Neural crest cell (in vitro differentiated cells): ENCODE results near the gene GIGYF2. TPM values are rescaled to one million over a fixed set of nuclear protein-coding genes. Genes with fewer than 3 reads are reported as not detected.
A peak's percentile ranks its signal among the peaks of the same experiment; 100 is the strongest.

Experiments
- DNase-seq: peaks from one replicate; pipeline ENCODE4 v3.0.0; 2021; ENCODE audit warnings: low read depth, mixed read lengths, low spot score
- H3K27ac Mint-ChIP-seq: one replicate; pipeline ENCODE4 v1.8.0; 2021; ENCODE audit warnings: mild to moderate bottlenecking, mixed read lengths; ENCODE audit not compliant: unreplicated experiment
- H3K27me3 Mint-ChIP-seq: 2 replicates; pipeline ENCODE4 v1.8.0; 2021; ENCODE audit warnings: low read depth, mild to moderate bottlenecking, mixed read lengths
- H3K36me3 Mint-ChIP-seq: 2 replicates; pipeline ENCODE4 v1.8.0; 2021; ENCODE audit warnings: low read depth, mild to moderate bottlenecking, mixed read lengths
- H3K4me1 Mint-ChIP-seq: 2 replicates; pipeline ENCODE4 v1.8.0; 2021; ENCODE audit warnings: mixed read lengths
- H3K4me3 Mint-ChIP-seq: one replicate; pipeline ENCODE4 v1.8.0; 2021; ENCODE audit warnings: mild to moderate bottlenecking, mixed read lengths
- H3K9me3 Mint-ChIP-seq: 2 replicates; pipeline ENCODE4 v1.8.0; 2021; ENCODE audit warnings: mixed read lengths
- total RNA-seq: library from RNA; stranded (reverse); gene quantifications from 2 replicates; pipeline ENCODE4 v1.2.1, GENCODE V29; 2021
- TF ChIP-seq, protein P1 (sequence below): fragments of 200-600 bp; sonication (generic); conservative IDR thresholded peaks from 2 replicates; pipeline ENCODE4 v1.5.0; 2021; ENCODE audit warnings: antibody characterized with exemption, mild to moderate bottlenecking

The GIGYF2 gene
- total RNA-seq, 1 donor from 2014 or later, result 70.3 TPM

DNA sequence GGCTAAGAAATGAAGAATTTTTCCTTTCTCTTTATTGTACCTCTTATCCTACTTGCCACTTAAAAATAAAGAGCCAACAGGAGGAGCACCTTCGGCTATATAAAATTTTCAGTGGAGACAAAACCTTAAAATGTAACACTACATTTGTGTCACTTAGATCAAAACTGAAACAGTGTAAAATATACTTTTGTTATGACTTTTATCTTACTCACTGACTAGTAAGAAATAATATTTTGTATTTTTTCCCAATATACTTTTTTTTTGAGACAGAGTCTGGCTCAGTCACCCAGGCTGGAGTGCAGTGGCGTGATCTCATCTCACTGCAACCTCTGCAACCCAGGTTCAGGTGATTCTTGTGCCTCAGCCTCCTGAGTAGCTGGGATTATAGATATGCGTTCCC is 50.9 kb downstream of the GIGYF2 start:
- TF ChIP-seq, protein P1, sequence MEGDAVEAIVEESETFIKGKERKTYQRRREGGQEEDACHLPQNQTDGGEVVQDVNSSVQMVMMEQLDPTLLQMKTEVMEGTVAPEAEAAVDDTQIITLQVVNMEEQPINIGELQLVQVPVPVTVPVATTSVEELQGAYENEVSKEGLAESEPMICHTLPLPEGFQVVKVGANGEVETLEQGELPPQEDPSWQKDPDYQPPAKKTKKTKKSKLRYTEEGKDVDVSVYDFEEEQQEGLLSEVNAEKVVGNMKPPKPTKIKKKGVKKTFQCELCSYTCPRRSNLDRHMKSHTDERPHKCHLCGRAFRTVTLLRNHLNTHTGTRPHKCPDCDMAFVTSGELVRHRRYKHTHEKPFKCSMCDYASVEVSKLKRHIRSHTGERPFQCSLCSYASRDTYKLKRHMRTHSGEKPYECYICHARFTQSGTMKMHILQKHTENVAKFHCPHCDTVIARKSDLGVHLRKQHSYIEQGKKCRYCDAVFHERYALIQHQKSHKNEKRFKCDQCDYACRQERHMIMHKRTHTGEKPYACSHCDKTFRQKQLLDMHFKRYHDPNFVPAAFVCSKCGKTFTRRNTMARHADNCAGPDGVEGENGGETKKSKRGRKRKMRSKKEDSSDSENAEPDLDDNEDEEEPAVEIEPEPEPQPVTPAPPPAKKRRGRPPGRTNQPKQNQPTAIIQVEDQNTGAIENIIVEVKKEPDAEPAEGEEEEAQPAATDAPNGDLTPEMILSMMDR, result no peak
- peaks cover 4% of the 10 kb centered on the region for H3K36me3 Mint-ChIP-seq
- no peaks in the 10 kb centered on the region for H3K27me3 Mint-ChIP-seq
- H3K9me3 Mint-ChIP-seq, result no peaks in the 10 kb centered on the region
- H3K4me3 Mint-ChIP-seq, result no peak overlapping the region
- H3K27ac Mint-ChIP-seq, result no peak overlapping the region
- H3K4me1 Mint-ChIP-seq, result no peaks in the 10 kb centered on the region
- DNase-seq, result no peak

DNA sequence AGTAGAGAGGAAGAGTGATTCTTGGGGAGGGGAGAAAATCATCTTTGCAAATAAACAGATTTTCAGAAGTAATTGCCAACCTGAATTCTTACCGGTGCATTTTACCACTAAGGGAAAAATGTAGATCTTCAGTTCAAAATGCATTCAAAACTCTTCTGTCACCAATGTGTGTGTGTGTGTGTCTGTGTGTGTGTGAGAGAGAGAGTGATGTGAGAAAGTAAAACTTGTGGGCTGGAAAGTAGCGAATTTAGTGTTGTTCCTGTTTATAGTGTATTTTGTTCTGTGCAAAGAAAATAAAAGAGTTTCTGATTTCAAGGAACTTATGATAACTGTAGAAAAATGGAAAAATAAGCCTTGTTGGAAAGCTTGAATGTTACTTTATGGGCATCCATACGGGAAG is 52.2 kb downstream of the GIGYF2 start:
- Mint-ChIP-seq H3K27me3 (no peaks in the 10 kb centered on the region), H3K36me3 (peaks cover 8% of the 10 kb centered on the region), H3K9me3 (no peaks in the 10 kb centered on the region), H3K4me3 (no peak overlapping the region), H3K4me1 (no peaks in the 10 kb centered on the region), H3K27ac (no peak overlapping the region)
- TF ChIP-seq, protein P1, result no peak
- no peak for DNase-seq

DNA sequence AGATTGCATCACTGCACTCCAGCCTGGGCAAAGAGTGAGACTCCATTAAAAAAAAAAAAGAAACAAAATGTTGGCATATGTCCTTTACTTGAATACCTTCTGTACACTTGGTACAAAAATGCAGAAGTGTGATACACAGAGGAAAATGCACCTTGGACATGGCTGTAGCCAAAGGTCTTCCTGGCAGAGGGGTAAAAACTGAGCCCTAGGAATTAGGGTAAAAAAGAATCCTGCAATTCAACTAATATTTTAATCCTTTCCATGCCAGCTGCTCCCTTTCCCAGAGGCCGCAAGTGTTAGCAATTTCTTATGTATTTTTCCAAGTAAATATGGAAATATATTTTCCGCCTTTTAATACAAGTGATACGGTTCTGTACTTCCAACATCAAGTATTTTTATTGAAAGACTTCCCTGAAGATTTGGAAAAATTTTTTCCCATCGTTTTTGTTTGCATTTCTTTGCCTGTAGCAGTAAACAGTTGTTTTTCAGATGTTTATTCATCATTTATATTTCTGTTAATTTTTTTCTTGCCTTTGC is 53.1 kb downstream of the GIGYF2 start:
- H3K4me1 Mint-ChIP-seq, result no peaks in the 10 kb centered on the region
- no peak overlapping the region for H3K27ac Mint-ChIP-seq
- H3K36me3 Mint-ChIP-seq, result peaks cover 8% of the 10 kb centered on the region
- TF ChIP-seq, protein P1, result no peak
- H3K27me3 Mint-ChIP-seq, result no peaks in the 10 kb centered on the region
- no peaks in the 10 kb centered on the region for H3K9me3 Mint-ChIP-seq
- no peak overlapping the region for H3K4me3 Mint-ChIP-seq
- no peak for DNase-seq

DNA sequence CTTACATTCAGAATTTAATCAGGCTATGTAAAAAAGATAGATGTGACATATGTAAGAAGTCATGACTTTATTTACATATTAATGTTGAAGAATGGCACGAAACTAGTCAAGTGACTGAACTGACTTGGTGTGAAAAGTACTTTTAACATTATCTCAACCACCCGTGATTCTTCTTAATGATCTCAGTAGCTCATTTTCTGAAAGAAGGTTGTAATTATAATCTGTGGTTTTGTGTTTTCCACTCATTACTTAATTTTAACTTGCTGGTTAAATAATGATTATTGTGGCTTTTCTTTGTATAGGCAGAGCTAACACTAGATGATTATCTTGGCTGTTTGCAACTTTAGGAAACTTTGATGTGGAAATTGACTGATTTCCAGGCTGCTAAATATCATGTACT is 60.8 kb downstream of the GIGYF2 start:
- H3K36me3 Mint-ChIP-seq, result peaks cover 6% of the 10 kb centered on the region
- no peak overlapping the region for H3K4me3 Mint-ChIP-seq

DNA sequence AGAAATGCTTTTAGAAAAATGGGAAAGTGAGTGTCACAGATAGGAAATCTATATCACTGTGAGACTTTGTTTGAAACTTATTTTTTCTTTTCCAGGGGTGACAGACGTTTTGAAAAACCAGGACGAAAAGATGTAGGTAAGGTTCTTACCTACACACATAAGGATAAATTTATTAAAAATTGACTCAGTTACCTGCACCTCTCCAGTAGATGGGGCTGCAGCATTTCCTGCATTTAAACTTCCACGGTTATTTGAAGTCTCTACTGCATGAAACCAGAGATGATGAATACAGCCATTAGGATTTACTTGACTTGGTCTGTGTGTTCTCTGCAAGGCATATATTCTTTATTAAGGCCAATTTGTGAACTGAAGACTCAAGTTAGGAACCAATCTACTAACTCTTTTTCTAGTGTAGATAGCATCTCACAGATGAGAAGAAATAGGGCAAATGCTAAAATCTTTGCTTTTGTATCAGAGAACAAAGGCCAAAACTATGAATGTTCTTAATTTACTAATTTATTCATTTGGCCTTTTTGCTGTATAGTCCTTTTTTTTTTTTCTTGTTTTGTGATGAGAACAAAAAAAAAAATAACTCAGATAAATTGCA is 64.3 kb downstream of the GIGYF2 start:
- H3K27ac Mint-ChIP-seq, result no peak overlapping the region
- H3K4me1 Mint-ChIP-seq, result no peaks in the 10 kb centered on the region
- H3K9me3 Mint-ChIP-seq, result no peaks in the 10 kb centered on the region
- no peaks in the 10 kb centered on the region for H3K27me3 Mint-ChIP-seq
- no peak for DNase-seq
- peaks cover 7% of the 10 kb centered on the region for H3K36me3 Mint-ChIP-seq
- TF ChIP-seq, protein P1, result peak; percentile 71
- no peak overlapping the region for H3K4me3 Mint-ChIP-seq

More for the DNA sequence above, 60.8 kb downstream of the GIGYF2 start:
- no peaks in the 10 kb centered on the region for H3K4me1 Mint-ChIP-seq
- no peaks in the 10 kb centered on the region for H3K9me3 Mint-ChIP-seq
- DNase-seq, result no peak
- no peaks in the 10 kb centered on the region for H3K27me3 Mint-ChIP-seq
- TF ChIP-seq, protein P1, result no peak
- H3K27ac Mint-ChIP-seq, result no peak overlapping the region
